Endothelial cell of umbilical vein (primary cell): ENCODE measurements around the gene CRB1. TPM values are rescaled to one million over a fixed set of nuclear protein-coding genes. Genes with fewer than 3 reads are reported as not detected.

Source experiments
- BruUV-seq: library from RNA; stranded (reverse); fragments of 400-500 nt; replicated peaks from 2 replicates; lab custom pipeline; 2021; lab: Mats Ljungman, UMichigan
- CTCF ChIA-PET: fragments of 300-600, 350-600 bp; sonication (Branson Sonifier 250); formaldehyde crosslinking; loops from one replicate; lab custom pipeline; 2021; ENCODE audit warnings: antibody characterized with exemption, inconsistent platforms; lab: Charles Lee
- POLR2A ChIA-PET: fragments of 300-600, 350-600 bp; sonication (Branson Sonifier 250); formaldehyde crosslinking; loops from one replicate; lab custom pipeline; 2021; ENCODE audit warnings: antibody characterized with exemption, inconsistent platforms; lab: Charles Lee
- DNase-seq: peaks from one replicate; pipeline ENCODE4 v3.0.0-alpha.2; 2011; ENCODE audit warnings: low read depth, low spot score
- FAIRE-seq: peaks from 2 replicates; lab custom pipeline; 2011; peaks lifted over from hg19 to GRCh38; lab: Jason Lieb, UNC
- H2AFZ ChIP-seq: 2 replicates; pipeline ENCODE4 v1.6.0; 2012; ENCODE audit warnings: low read depth, low read length, control low read depth, inconsistent platforms
- H3K27ac ChIP-seq: 2 replicates; pipeline ENCODE4 v1.5.1; 2011; ENCODE audit warnings: low read depth, mild to moderate bottlenecking, control low read depth, low read length, moderate library complexity; ENCODE audit not compliant: insufficient read depth
- H3K27me3 ChIP-seq, 2 experiments: 2 replicates each; pipeline versions ENCODE4 v1.6.0 to v1.6.1; 2011; ENCODE audit warnings: low read length in 2 of 2, mixed read lengths in 1 of 2; ENCODE audit not compliant: control insufficient read depth in 2 of 2, insufficient read depth in 2 of 2
- H3K36me3 ChIP-seq, 2 experiments: 2 replicates in 1 of 2; 3 replicates in 1 of 2; pipeline ENCODE4 v1.5.1; 2011; ENCODE audit warnings: low read length in 2 of 2, mild to moderate bottlenecking in 1 of 2, moderate library complexity in 1 of 2; ENCODE audit not compliant: control insufficient read depth in 2 of 2, insufficient read depth in 2 of 2; ENCODE audit errors: extremely low read depth in 1 of 2
- H3K4me1 ChIP-seq: 3 replicates; pipeline ENCODE4 v1.5.1; 2011; ENCODE audit warnings: mild to moderate bottlenecking, low read length; ENCODE audit not compliant: control insufficient read depth, insufficient read depth; ENCODE audit errors: extremely low read depth
- H3K4me2 ChIP-seq: 2 replicates; pipeline ENCODE4 v1.6.1; 2011; ENCODE audit warnings: low read length, control low read depth, mixed read lengths; ENCODE audit not compliant: insufficient read depth
- H3K4me3 ChIP-seq, 3 experiments: fragments of 200-600 bp in 1 of 3; sonication (generic), shearing (Covaris generic) in 1 of 3; replicated peaks in 1 of 3; 2 replicates each; pipeline ENCODE4 v1.5.1; 2011 to 2016; ENCODE audit warnings: control low read depth in 3 of 3, low read length in 3 of 3, mild to moderate bottlenecking in 2 of 3, inconsistent platforms in 1 of 3, low read depth in 1 of 3, moderate library complexity in 1 of 3; ENCODE audit not compliant: insufficient read depth in 1 of 3
- H3K79me2 ChIP-seq: 2 replicates; pipeline ENCODE4 v1.6.0; 2012; ENCODE audit warnings: low read length, inconsistent platforms; ENCODE audit not compliant: control insufficient read depth, insufficient read depth
- H3K9ac ChIP-seq: replicated peaks from 2 replicates; pipeline ENCODE3; 2011; ENCODE audit warnings: low read length, control low read depth; ENCODE audit not compliant: insufficient read depth; ENCODE audit errors: extremely low read depth
- H3K9me1 ChIP-seq: replicated peaks from 3 replicates; pipeline ENCODE4 v1.6.0; 2011; ENCODE audit warnings: mild to moderate bottlenecking, low read length; ENCODE audit not compliant: control insufficient read depth, insufficient read depth; ENCODE audit errors: extremely low read depth
- H3K9me3 ChIP-seq: replicated peaks from 2 replicates; pipeline ENCODE4 v1.5.1; 2012; ENCODE audit warnings: low read length, inconsistent platforms; ENCODE audit not compliant: control insufficient read depth, insufficient read depth
- H4K20me1 ChIP-seq: replicated peaks from 2 replicates; pipeline ENCODE3; 2011; ENCODE audit warnings: mild to moderate bottlenecking, low read length; ENCODE audit not compliant: control insufficient read depth, insufficient read depth; ENCODE audit errors: extremely low read depth
- CTCF ChIP-seq, 2 donors: IDR thresholded peaks; 1 replicate in 1 of 2; 2 replicates in 1 of 2; pipeline ENCODE4 v1.5.1; 2011; ENCODE audit warnings: low read length in 2 of 2, mild to moderate bottlenecking in 2 of 2, moderate library complexity in 2 of 2, control low read depth in 1 of 2, inconsistent platforms in 1 of 2, low read depth in 1 of 2; ENCODE audit not compliant: insufficient read depth in 1 of 2; ENCODE audit errors: extremely low read depth in 1 of 2
- EZH2 ChIP-seq: IDR thresholded peaks from 2 replicates; pipeline ENCODE4 v1.6.1; 2012; ENCODE audit warnings: borderline replicate concordance, low read depth, mild to moderate bottlenecking, moderate library complexity, low read length, inconsistent platforms; ENCODE audit not compliant: severe bottlenecking
- FOS ChIP-seq: IDR thresholded peaks from 2 replicates; pipeline ENCODE4 v1.6.1; 2011; ENCODE audit warnings: mild to moderate bottlenecking, low read length, moderate library complexity, borderline replicate concordance; ENCODE audit not compliant: insufficient read depth
- GATA2 ChIP-seq: IDR thresholded peaks from 2 replicates; pipeline ENCODE4 v1.7.0; 2011; ENCODE audit warnings: low read depth, mild to moderate bottlenecking, moderate library complexity, mixed read lengths, low read length; ENCODE audit not compliant: insufficient read length, insufficient read depth
- JUN ChIP-seq: IDR thresholded peaks from 2 replicates; pipeline ENCODE4 v1.6.1; 2011; ENCODE audit warnings: borderline replicate concordance, low read depth; ENCODE audit not compliant: insufficient read length, insufficient read depth
- MAX ChIP-seq: IDR thresholded peaks from 2 replicates; pipeline ENCODE4 v1.6.1; 2011; ENCODE audit not compliant: insufficient read depth, insufficient read length
- MYC ChIP-seq: IDR thresholded peaks from one replicate; pipeline ENCODE4 v1.6.1; 2011; ENCODE audit warnings: mild to moderate bottlenecking, low read depth, low read length
- POLR2A ChIP-seq: IDR thresholded peaks from 2 replicates; pipeline ENCODE4 v1.6.1; 2012; ENCODE audit warnings: low read depth, mild to moderate bottlenecking, control low read depth, low read length
- POLR2AphosphoS5 ChIP-seq: IDR thresholded peaks from 2 replicates; pipeline ENCODE4 v1.6.1; 2012; ENCODE audit warnings: low read depth, mild to moderate bottlenecking, control low read depth, low read length, moderate library complexity; ENCODE audit not compliant: insufficient read depth
- dilution Hi-C: fragments of 300-500 bp; cut with MboI; formaldehyde crosslinking; loops from one replicate; pipeline ENCODE4 v1.15.0; 2019; ENCODE audit warnings: low sequenced_read_pairs; ENCODE audit not compliant: extremely low pct_ligation_motif_present
- intact Hi-C: fragments of 100-400 bp; cut with micrococcal nuclease; formaldehyde crosslinking; loops from one replicate; pipeline ENCODE4 v1.10.0; 2022
- polyA plus RNA-seq, 4 experiments: library from polyadenylated mRNA; depleted of rRNA in 3 of 4; stranded (reverse) in 3 of 4; unstranded in 1 of 4; fragments of >200 nt; gene quantifications; 2 replicates each; pipeline versions ENCODE4 v1.2.1 to v1.2.3, GENCODE V29; 2011 to 2012; ENCODE audit warnings: missing spikeins in 1 of 4
- total RNA-seq: library from RNA; stranded (reverse); gene quantifications from 2 replicates; pipeline ENCODE4 v1.2.3, GENCODE V29; 2021

Gene CRB1
- total and polyA plus RNA-seq, 2 donors (not counting 3 experiments of a cell fraction or from before 2014, with no cell fraction given) = not detected

GRCh38 chr1:197304638-197305200, 36.7 kb downstream of the CRB1 start:
- TF ChIP-seq EZH2 (no peak), FOS (no peak), GATA2 (no peak), MYC (no peak), MAX (no peak), POLR2AphosphoS5 (no peak), POLR2A (no peak), JUN (no peak), CTCF (IDR thresholded peaks at IDR 0.05; ENCODE audit: extremely low read depth in 1 of 2, insufficient read depth in 1 of 2, low read depth in 1 of 2, low read length in 2 of 2) (no peak)
- no peaks in the 10 kb centered on the region for H4K20me1 ChIP-seq
- H3K27ac ChIP-seq = no peak overlapping the region
- no TSS peak for BruUV-seq
- ChIA-PET POLR2A (no interaction called here), CTCF (no interaction called here)
- H3K9me3 ChIP-seq = no peaks in the 10 kb centered on the region
- no peak overlapping the region for H2AFZ ChIP-seq
- dilution Hi-C loops = no loop called here
- H3K9ac ChIP-seq = no peak overlapping the region
- no peak for FAIRE-seq
- H3K9me1 ChIP-seq = no peaks in the 10 kb centered on the region
- no peak overlapping the region for H3K4me2 ChIP-seq
- H3K79me2 ChIP-seq = no peaks in the 10 kb centered on the region
- no peaks in the 10 kb centered on the region for H3K4me1 ChIP-seq
- no peak overlapping the region for H3K4me3 ChIP-seq
- H3K27me3 ChIP-seq = no peaks in the 10 kb centered on the region
- DNase-seq = no peak
- intact Hi-C loops = no loop called here
- no peaks in the 10 kb centered on the region for H3K36me3 ChIP-seq
